Measurements from ENCODE around the gene PKN1.

- TF ChIP-seq CTCF (IDR thresholded peaks at IDR 0.05): no peak
- TF ChIP-seq POLR2A (IDR thresholded peaks at IDR 0.05): no peak
Observed at GRCh38 chr19:14410091-14411051, 22.7 kb upstream of the PKN1 start.

All from right lobe of liver (tissue), 4 donors.